ENCODE results near the gene TCERG1L. TPM values are rescaled to one million over a fixed set of nuclear protein-coding genes. Genes with fewer than 3 reads are reported as not detected.
"Not testable (repeated sequence)": the region's sequence is repeated elsewhere in the genome, so short reads cannot be mapped to it uniquely, and the experiment has no call there.

TCERG1L gene
- total RNA-seq, 1 donor from 2014 or later, result 0.07 TPM

DNA sequence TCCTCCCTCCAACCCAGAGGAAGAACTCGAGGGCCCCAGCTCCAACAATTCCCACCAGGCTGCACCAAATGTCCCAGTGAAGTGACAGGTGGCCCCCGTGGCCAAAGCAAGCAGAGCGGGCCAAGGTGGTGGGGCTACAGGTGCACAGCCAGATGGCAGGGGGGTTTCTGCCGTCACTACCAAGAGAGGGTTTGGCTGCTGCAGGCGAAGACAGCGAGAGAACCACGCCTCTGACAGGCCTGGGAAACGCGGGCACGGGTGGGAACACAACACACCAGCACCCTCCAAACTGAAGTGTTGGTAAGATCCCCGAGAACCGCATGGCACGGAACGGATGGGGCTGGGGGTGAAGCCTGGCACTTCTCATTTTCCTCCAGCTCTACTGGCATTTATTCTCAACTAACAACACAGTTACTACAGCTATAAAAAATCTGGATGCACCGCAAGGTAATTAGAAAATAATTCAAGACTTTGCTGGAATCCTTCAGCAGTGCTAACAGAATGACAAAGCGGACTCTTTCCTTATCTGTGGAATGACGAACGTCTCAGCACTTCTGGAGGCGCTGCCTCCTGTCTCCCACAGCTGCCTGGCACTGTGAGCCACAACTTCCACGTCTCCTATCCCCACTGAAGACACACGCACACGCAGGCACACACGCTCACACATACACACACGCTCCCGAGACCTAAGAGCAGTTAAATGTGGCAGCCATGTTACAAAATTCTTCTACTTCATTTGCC lies 167.9 kb downstream of the TCERG1L start:
- H3K27ac Mint-ChIP-seq, result no peak overlapping the region
- no peak overlapping the region for H3K4me3 Mint-ChIP-seq (ENCODE audit: low read depth)
- intact Hi-C loops (cut with micrococcal nuclease), result no loop called here
- H3K27me3 Mint-ChIP-seq (ENCODE audit: low read depth), result no peaks in the 10 kb centered on the region
- no peaks in the 10 kb centered on the region for H3K36me3 Mint-ChIP-seq (ENCODE audit: low read depth)
- no peaks in the 10 kb centered on the region for H3K9me3 Mint-ChIP-seq
- H3K4me1 Mint-ChIP-seq (ENCODE audit: low read depth), result no peaks in the 10 kb centered on the region
- DNase-seq (ENCODE audit: low spot score), result no peak

DNA sequence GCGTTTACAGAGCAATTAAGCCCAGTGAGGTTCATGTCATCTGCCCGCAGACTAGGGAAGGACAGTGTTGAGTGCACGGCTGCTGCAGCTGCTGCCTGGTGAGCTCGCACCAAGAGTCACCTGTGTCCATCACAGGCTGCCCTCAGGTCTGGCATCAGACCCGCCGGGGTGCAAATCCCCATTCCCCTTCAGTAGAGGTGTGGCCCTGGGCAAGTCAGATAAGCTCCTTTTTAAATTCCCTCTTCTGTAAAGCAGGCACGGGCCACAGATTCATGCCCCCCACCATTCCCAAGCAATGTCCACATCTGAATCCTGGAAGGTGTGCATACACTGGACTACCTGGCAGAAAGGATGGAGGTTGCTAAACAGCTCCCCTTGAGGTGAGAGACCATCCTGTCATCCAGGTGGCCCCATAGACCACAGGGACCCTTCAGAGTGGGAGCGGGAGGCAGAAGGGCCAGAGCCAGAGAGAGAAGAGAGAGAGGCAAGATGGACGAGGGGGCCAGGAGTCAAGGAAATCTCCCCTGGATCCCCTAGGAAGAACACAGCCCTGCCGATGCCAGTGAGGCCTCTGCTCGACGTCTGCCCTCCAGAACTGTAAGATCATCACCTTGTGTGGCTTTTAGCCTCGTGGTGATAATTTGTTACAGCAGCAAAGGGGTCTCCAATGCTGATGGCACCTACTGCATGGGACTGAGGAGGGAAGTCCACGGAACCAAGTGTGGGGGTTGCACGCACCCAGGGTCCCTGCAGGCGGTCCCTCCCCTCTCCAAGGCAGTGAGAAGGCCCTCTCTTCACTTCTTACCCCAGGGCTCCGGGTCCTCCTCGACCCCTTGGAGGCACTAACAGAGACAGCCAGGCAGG lies 168.8 kb downstream of the TCERG1L start:
- Mint-ChIP-seq H3K4me1 (ENCODE audit: low read depth) (no peaks in the 10 kb centered on the region), H3K9me3 (no peaks in the 10 kb centered on the region), H3K27me3 (ENCODE audit: low read depth) (no peaks in the 10 kb centered on the region), H3K36me3 (ENCODE audit: low read depth) (no peaks in the 10 kb centered on the region), H3K27ac (no peak overlapping the region), H3K4me3 (ENCODE audit: low read depth) (no peak overlapping the region)
- DNase-seq (ENCODE audit: low spot score), result no peak
- intact Hi-C loops (cut with micrococcal nuclease), result no loop called here

DNA sequence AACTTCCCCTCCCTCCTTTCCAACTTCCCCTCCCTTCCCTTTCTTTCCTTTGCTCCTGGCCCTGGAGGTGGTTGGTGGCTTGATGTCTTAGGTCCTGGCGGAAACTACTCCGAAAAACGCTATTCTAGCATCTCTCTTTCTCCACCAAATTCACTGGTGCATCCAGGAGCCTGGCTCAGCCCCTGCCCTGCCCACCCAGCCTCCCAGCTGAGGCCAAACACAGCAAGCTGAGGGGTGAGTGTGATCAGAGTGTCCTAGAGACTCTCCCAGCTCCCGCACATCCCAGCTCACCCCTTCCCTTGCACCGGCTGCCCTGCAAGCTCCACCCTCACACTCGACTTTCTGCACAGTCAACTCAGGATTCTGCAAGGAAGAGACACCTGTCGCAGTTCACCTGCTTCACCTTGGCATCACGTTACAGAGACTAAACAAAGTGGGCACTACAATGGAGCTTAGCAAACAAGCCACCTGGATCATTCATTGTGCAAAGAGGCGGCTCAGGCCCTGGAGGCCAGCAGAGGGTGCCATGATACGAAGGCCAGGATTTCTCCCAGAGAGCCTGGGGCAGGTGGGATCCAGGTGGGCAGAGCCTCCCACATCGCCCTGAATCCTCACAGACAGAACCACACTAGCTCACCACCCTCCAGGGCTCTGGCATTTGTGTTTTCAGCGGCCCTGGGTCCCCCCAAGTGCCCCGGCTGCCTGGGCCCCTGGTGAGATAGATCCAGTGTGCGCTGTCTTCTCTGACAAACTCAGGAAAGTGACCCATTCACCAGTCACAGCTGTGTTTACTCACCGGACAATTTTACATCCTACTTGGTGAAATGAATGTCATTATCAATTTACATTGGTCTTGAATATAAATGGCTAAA lies 169.6 kb downstream of the TCERG1L start:
- Mint-ChIP-seq H3K4me1 (ENCODE audit: low read depth) (no peaks in the 10 kb centered on the region), H3K36me3 (ENCODE audit: low read depth) (no peaks in the 10 kb centered on the region), H3K27me3 (ENCODE audit: low read depth) (no peaks in the 10 kb centered on the region), H3K4me3 (ENCODE audit: low read depth) (no peak overlapping the region), H3K27ac (no peak overlapping the region), H3K9me3 (no peaks in the 10 kb centered on the region)
- intact Hi-C loops (cut with micrococcal nuclease), result no loop called here
- no peak for DNase-seq (ENCODE audit: low spot score)

DNA sequence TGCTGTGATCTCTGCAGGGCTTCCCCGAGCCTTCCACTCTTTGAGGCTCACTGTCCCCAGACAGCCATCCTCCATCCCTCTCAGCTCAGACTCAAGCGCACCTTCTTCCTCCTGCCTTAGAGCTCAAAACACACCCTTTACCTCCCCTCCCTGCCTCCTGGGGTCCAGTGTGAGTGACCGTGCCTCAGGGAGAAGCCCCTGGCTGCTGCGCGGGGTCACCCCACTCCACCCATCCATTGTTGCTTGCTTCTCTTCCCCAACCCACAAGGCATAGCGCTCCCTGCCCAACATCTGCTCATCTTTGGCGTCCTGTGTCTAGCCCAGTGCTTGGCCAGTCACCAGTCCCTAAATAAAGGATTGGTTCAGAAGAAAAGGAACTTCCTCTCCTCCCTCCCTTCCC lies 170.3 kb downstream of the TCERG1L start:
- no peaks in the 10 kb centered on the region for H3K36me3 Mint-ChIP-seq (ENCODE audit: low read depth)
- DNase-seq (ENCODE audit: low spot score), result no peak
- H3K4me1 Mint-ChIP-seq (ENCODE audit: low read depth), result no peaks in the 10 kb centered on the region
- no peak overlapping the region for H3K27ac Mint-ChIP-seq
- no peaks in the 10 kb centered on the region for H3K27me3 Mint-ChIP-seq (ENCODE audit: low read depth)
- no peaks in the 10 kb centered on the region for H3K9me3 Mint-ChIP-seq
- intact Hi-C loops (cut with micrococcal nuclease), result no loop called here
- no peak overlapping the region for H3K4me3 Mint-ChIP-seq (ENCODE audit: low read depth)

DNA sequence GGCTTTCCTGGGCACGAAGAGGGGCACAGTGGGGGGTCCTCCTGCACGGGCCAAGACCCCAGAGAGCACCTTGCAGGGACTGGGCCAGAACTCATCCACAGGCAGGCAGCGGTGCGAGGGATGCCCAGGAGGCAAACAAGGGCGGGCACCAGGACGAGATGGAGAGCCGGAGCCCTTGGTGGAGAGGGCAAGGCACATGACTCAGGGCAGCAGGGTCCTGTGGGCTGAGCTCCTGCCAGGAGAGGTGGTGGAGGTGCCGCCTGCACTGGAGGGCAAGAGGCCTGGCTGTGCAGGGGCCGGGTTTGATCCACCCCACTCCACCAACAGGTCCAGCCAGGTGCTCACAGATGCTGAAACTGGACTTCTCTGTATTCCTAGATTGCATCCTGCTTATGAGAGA lies 170.9 kb downstream of the TCERG1L start:
- intact Hi-C loops (cut with micrococcal nuclease), result no loop called here
- no peaks in the 10 kb centered on the region for H3K27me3 Mint-ChIP-seq (ENCODE audit: low read depth)
- H3K4me1 Mint-ChIP-seq (ENCODE audit: low read depth), result no peaks in the 10 kb centered on the region
- no peak for DNase-seq (ENCODE audit: low spot score)
- no peak overlapping the region for H3K27ac Mint-ChIP-seq
- no peaks in the 10 kb centered on the region for H3K36me3 Mint-ChIP-seq (ENCODE audit: low read depth)
- H3K4me3 Mint-ChIP-seq (ENCODE audit: low read depth), result no peak overlapping the region
- no peaks in the 10 kb centered on the region for H3K9me3 Mint-ChIP-seq

DNA sequence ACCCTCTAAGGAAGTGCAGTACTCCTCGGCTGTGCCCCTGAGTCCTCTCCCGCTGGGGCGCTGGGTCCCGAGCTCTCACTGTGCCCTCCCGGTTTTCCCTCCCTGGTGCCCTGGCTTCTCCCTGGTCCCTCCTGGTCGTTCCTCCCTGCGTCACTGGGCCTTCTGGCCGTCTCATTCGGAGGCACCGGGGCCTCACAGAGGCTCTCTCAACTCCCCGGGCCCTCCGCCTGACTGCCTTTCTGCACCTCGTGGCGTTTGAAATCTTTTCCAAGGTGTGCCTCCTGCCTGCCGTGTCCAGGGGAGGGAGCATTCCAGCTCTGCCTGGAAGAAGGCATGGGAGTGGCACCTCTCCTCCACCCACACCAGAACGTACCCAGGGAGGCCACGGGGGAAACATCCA lies 174.3 kb downstream of the TCERG1L start:
- Mint-ChIP-seq H3K27me3 (ENCODE audit: low read depth) (no peaks in the 10 kb centered on the region), H3K27ac (no peak overlapping the region), H3K36me3 (ENCODE audit: low read depth) (no peaks in the 10 kb centered on the region), H3K4me3 (ENCODE audit: low read depth) (no peak overlapping the region), H3K9me3 (no peaks in the 10 kb centered on the region), H3K4me1 (ENCODE audit: low read depth) (no peaks in the 10 kb centered on the region)
- DNase-seq (ENCODE audit: low spot score), result no peak
- intact Hi-C loops (cut with micrococcal nuclease), result no loop called here

DNA sequence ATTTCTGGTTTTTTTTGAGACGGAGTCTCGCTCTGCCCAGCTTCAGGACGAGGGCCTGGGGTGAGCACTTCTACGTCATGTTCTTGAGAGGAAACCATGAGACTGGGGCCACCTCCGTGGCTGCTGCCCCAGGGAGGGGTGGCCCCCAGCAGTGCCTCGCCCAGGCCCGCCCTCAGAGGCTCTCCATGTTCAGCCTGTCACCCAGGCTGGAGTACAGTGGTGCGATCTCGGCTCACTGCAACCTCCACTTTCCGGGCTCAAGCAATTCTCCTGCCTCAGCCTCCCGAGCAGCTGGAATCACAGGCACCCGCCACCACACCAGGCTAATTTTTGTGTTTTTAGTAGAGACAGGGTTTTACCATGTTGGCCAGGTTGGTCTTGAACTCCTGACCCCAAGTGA lies 175.2 kb downstream of the TCERG1L start:
- H3K27ac Mint-ChIP-seq; intact Hi-C loops (cut with micrococcal nuclease); H3K4me3 Mint-ChIP-seq (ENCODE audit: low read depth); H3K27me3 Mint-ChIP-seq (ENCODE audit: low read depth); H3K9me3 Mint-ChIP-seq; DNase-seq (ENCODE audit: low spot score); H3K36me3 Mint-ChIP-seq (ENCODE audit: low read depth); H3K4me1 Mint-ChIP-seq (ENCODE audit: low read depth): not testable (repeated sequence)

DNA sequence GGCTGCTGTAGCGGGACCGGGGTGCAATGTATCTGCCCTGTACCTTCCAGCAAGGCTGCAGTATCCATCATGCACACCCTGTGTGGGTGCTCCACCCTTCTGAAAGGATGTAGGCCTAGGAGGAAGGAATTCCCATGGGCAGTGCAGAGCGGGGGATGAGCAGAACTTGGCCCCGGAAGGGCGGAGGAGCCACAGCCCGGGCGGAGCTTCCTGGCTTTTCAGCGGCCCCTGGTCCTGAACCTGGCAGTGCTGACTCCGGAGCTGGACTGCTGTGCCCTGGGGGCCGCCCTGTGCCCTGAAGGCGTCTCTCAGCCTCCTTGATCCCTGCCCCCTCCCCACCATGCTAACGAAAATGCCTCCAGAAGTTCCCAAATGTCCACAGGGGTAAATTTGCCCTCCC lies 175.8 kb downstream of the TCERG1L start:
- no peak overlapping the region for H3K27ac Mint-ChIP-seq
- no peaks in the 10 kb centered on the region for H3K27me3 Mint-ChIP-seq (ENCODE audit: low read depth)
- no peaks in the 10 kb centered on the region for H3K36me3 Mint-ChIP-seq (ENCODE audit: low read depth)
- intact Hi-C loops (cut with micrococcal nuclease), result no loop called here
- DNase-seq (ENCODE audit: low spot score), result no peak
- no peaks in the 10 kb centered on the region for H3K4me1 Mint-ChIP-seq (ENCODE audit: low read depth)
- no peaks in the 10 kb centered on the region for H3K9me3 Mint-ChIP-seq
- no peak overlapping the region for H3K4me3 Mint-ChIP-seq (ENCODE audit: low read depth)

DNA sequence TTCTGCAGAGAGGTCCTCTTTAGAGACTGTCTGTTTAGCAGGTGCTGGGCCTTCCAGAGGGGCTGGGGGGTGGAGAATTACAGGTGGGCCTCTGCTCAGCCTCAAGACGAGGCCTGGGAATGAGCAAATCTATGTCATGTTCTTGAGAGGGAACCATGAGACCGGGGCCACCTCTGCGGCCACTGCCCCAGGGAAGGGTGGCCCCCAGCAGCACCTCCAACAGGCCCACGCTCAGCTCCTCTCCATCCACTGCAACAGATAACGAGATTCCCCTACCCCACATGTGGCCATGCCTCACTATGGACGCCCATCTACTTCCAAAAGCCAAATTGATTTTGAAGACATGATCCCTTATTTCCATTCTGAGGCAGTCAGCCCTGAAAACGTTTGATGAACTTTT lies 176.9 kb downstream of the TCERG1L start:
- H3K4me3 Mint-ChIP-seq (ENCODE audit: low read depth), result no peak overlapping the region
- H3K27ac Mint-ChIP-seq, result no peak overlapping the region
- no peak for DNase-seq (ENCODE audit: low spot score)
- intact Hi-C loops (cut with micrococcal nuclease), result no loop called here
- H3K27me3 Mint-ChIP-seq (ENCODE audit: low read depth), result no peaks in the 10 kb centered on the region
- no peaks in the 10 kb centered on the region for H3K9me3 Mint-ChIP-seq
- H3K4me1 Mint-ChIP-seq (ENCODE audit: low read depth), result no peaks in the 10 kb centered on the region
- no peaks in the 10 kb centered on the region for H3K36me3 Mint-ChIP-seq (ENCODE audit: low read depth)

DNA sequence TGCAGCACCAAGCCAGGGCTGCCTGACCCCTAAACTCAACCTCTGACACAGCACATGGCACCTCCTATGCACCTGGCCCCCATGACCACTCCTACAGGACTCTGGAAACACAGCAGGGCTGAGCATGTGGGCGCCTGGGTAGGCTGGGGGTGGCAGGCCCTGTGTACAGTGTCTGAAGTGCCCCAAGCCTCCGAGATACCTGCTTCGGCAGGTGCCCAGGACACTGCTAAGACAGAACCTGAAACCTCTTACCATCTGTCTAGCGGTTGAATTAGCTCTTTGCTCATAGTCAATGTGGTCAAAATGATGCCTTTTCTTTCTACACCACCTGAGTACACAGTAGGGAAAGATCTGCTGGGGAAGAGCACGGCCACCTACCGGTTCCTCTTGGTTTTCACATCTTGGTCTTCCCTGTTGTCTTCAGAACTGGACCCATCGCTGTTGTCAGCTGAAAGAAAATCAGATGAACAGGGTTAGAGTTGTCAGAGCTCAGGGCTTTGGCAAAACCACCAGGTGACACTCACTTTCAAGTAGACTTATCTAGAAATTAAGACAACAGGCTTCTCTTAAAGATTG lies 177.4 kb downstream of the TCERG1L start:
- no peaks in the 10 kb centered on the region for H3K9me3 Mint-ChIP-seq
- no peak overlapping the region for H3K27ac Mint-ChIP-seq
- H3K4me3 Mint-ChIP-seq (ENCODE audit: low read depth), result no peak overlapping the region
- no peaks in the 10 kb centered on the region for H3K36me3 Mint-ChIP-seq (ENCODE audit: low read depth)
- H3K4me1 Mint-ChIP-seq (ENCODE audit: low read depth), result no peaks in the 10 kb centered on the region
- intact Hi-C loops (cut with micrococcal nuclease), result no loop called here
- DNase-seq (ENCODE audit: low spot score), result no peak
- H3K27me3 Mint-ChIP-seq (ENCODE audit: low read depth), result no peaks in the 10 kb centered on the region

DNA sequence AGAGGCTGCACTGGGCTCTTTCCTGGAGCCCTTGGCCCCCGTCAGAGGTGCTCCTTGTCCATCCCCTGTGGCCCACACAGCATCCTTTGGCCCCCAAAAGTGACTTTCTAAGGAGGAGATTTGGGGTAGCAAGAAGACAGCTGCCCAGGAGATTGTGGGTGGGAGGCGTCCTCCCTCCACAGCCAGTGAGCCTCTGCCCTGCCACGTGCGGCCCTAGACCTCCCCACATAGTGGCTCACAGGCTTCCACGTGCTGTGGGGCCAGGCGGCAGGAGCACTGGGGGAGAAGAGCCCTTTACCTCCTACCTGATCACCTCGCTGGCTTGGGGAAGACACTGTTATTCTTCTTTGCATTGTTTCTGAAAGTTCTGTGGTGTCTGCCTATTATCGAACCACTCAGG lies 178.8 kb downstream of the TCERG1L start:
- no peak overlapping the region for H3K4me3 Mint-ChIP-seq (ENCODE audit: low read depth)
- H3K27ac Mint-ChIP-seq, result no peak overlapping the region
- no peak for DNase-seq (ENCODE audit: low spot score)
- intact Hi-C loops (cut with micrococcal nuclease), result no loop called here
- no peaks in the 10 kb centered on the region for H3K36me3 Mint-ChIP-seq (ENCODE audit: low read depth)
- no peaks in the 10 kb centered on the region for H3K4me1 Mint-ChIP-seq (ENCODE audit: low read depth)
- H3K9me3 Mint-ChIP-seq, result no peaks in the 10 kb centered on the region
- H3K27me3 Mint-ChIP-seq (ENCODE audit: low read depth), result no peaks in the 10 kb centered on the region

DNA sequence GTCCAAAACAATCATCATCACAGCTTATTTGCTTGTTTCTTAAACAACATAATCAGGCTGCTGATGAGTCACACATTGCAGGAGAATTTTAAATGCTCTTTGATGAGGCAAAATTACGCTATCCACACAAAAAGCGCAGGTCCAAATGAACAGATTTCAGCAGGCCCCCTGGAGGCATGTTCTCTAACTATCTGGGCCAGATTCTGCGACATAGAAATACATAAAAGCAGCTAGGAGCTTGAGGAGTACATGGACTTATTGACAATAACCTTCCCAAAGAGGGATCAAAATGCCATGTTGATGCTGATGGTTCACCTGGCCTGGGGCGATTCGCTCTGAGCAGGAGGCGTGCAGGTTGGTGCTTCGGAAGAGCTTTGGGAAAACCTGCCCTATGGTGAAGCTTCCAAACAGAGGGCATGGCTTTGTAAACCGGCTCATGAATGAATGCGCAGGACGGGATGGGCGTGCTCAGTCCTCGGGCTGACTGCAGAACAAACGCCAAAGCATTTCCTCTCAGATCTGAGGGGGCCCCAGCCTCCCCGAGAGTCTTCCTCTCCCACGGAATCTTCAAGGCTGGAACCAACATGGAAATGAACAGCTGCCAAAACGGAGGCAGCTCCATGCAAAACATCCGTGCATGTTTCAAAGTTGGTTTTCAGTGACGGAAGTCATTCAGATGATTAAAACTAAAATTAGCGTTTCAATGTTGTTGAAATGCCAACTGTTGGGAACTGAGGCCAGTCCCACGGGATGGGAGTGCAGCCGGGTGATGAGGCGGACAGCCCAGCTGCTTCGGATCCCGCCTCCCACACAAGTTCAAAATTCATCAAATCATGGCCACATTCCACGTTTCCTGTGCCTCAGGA lies 179.6 kb downstream of the TCERG1L start:
- intact Hi-C loops (cut with micrococcal nuclease), result no loop called here
- H3K4me1 Mint-ChIP-seq (ENCODE audit: low read depth), result no peaks in the 10 kb centered on the region

More for the DNA sequence above, 179.6 kb downstream of the TCERG1L start:
- no peak for DNase-seq (ENCODE audit: low spot score)
- H3K4me3 Mint-ChIP-seq (ENCODE audit: low read depth), result no peak overlapping the region
- H3K36me3 Mint-ChIP-seq (ENCODE audit: low read depth), result no peaks in the 10 kb centered on the region
- no peaks in the 10 kb centered on the region for H3K27me3 Mint-ChIP-seq (ENCODE audit: low read depth)
- no peaks in the 10 kb centered on the region for H3K9me3 Mint-ChIP-seq
- H3K27ac Mint-ChIP-seq, result no peak overlapping the region

All from activated T-helper 2 cell treated with anti-CD3 and anti-CD28 coated beads, Interferon-gamma antibody, Interleukin-2, Interleukin-4, amounts not matched to agents 10 μg/mL and 5 μg/mL and 100 μg/mL, durations not matched to agents 14 hours and 24 hours and 36 hours (primary cell).